ENCODE results near the gene SGPP2. TPM values are rescaled to one million over a fixed set of nuclear protein-coding genes. Genes with fewer than 3 reads are reported as not detected.

Gene SGPP2
- total RNA-seq, 1 experiment from 2014 or later, result 0.57 TPM

GRCh38 chr2:222522082-222522481, 97.7 kb downstream of the SGPP2 start:
- Histone ChIP-seq H3K36me3 (ENCODE audit: low read depth) (no peaks in the 10 kb centered on the region), H3K9me2 (ENCODE audit: insufficient read depth) (no peaks in the 10 kb centered on the region), H3K4me1 (replicated peaks; ENCODE audit: insufficient read depth) (peaks cover 33% of the 10 kb centered on the region), H3F3A (ENCODE audit: insufficient read depth, low read depth) (peaks cover 33% of the 10 kb centered on the region), H3K27me3 (ENCODE audit: insufficient read depth, low read depth) (no peaks in the 10 kb centered on the region), H3K9me3 (ENCODE audit: insufficient read depth, low read depth) (no peaks in the 10 kb centered on the region), H3K4me2 (no peak overlapping the region), H3K4me3 (no peak overlapping the region), H4K20me1 (ENCODE audit: insufficient read depth) (no peaks in the 10 kb centered on the region), H3K79me2 (ENCODE audit: low read depth) (no peaks in the 10 kb centered on the region), H2AFZ (no peak overlapping the region), H3K27ac (no peak overlapping the region)
- ChIA-PET CTCF (no interaction called here), POLR2A (ENCODE audit: unreplicated experiment) (no interaction called here)
- no TSS peak for BruUV-seq (replicated peaks)
- intact Hi-C loops (cut with micrococcal nuclease; ENCODE audit: unreplicated experiment), result no loop called here
- DNase-seq, result no peak
- TF ChIP-seq CTCF (conservative IDR thresholded peaks at IDR 0.05) (no peak), EZH2 (IDR thresholded peaks at IDR 0.05; ENCODE audit: low read depth) (no peak)

GRCh38 chr2:222523783-222524544, 99.6 kb downstream of the SGPP2 start:
- POLR2A ChIA-PET (ENCODE audit: unreplicated experiment), result no interaction called here
- TF ChIP-seq CTCF (conservative IDR thresholded peaks at IDR 0.05), result no peak
- TF ChIP-seq EZH2 (IDR thresholded peaks at IDR 0.05; ENCODE audit: low read depth), result no peak
- H3K27me3 ChIP-seq (ENCODE audit: insufficient read depth, low read depth), result no peaks in the 10 kb centered on the region
- no peaks in the 10 kb centered on the region for H3K9me2 ChIP-seq (ENCODE audit: insufficient read depth)
- no peak overlapping the region for H2AFZ ChIP-seq
- H3K9me3 ChIP-seq (ENCODE audit: insufficient read depth, low read depth), result no peaks in the 10 kb centered on the region
- no peaks in the 10 kb centered on the region for H4K20me1 ChIP-seq (ENCODE audit: insufficient read depth)
- no peak overlapping the region for H3K4me3 ChIP-seq
- H3K79me2 ChIP-seq (ENCODE audit: low read depth), result no peaks in the 10 kb centered on the region
- peaks cover 15% of the 10 kb centered on the region for H3F3A ChIP-seq (ENCODE audit: insufficient read depth, low read depth)
- H3K4me2 ChIP-seq, result no peak overlapping the region
- intact Hi-C loops (cut with micrococcal nuclease; ENCODE audit: unreplicated experiment), result no loop called here
- H3K27ac ChIP-seq, result no peak overlapping the region
- BruUV-seq (replicated peaks), result no TSS peak
- DNase-seq, result no peak
- peaks cover 14% of the 10 kb centered on the region for H3K4me1 ChIP-seq (replicated peaks; ENCODE audit: insufficient read depth)
- H3K36me3 ChIP-seq (ENCODE audit: low read depth), result no peaks in the 10 kb centered on the region
- CTCF ChIA-PET, result interaction anchor here (0.6 kb wide), 1 partner anchor 970 kb away, joined by 4 read pairs; no protein-coding TSS in a partner anchor

- H2AFZ ChIP-seq, result no peak overlapping the region
- H3K4me2 ChIP-seq, result no peak overlapping the region
- TF ChIP-seq EZH2 (IDR thresholded peaks at IDR 0.05; ENCODE audit: low read depth) (no peak), CTCF (conservative IDR thresholded peaks at IDR 0.05) (no peak)
- no peaks in the 10 kb centered on the region for H4K20me1 ChIP-seq (ENCODE audit: insufficient read depth)
- no peaks in the 10 kb centered on the region for H3K9me2 ChIP-seq (ENCODE audit: insufficient read depth)
- intact Hi-C loops (cut with micrococcal nuclease; ENCODE audit: unreplicated experiment), result no loop called here
- no peaks in the 10 kb centered on the region for H3K9me3 ChIP-seq (ENCODE audit: insufficient read depth, low read depth)
- H3K27me3 ChIP-seq (ENCODE audit: insufficient read depth, low read depth), result no peaks in the 10 kb centered on the region
- DNase-seq, result no peak
- no peaks in the 10 kb centered on the region for H3K79me2 ChIP-seq (ENCODE audit: low read depth)
- H3K27ac ChIP-seq, result no peak overlapping the region
- no peaks in the 10 kb centered on the region for H3K4me1 ChIP-seq (replicated peaks; ENCODE audit: insufficient read depth)
- H3F3A ChIP-seq (ENCODE audit: insufficient read depth, low read depth), result no peaks in the 10 kb centered on the region
- CTCF ChIA-PET, result no interaction called here
- no TSS peak for BruUV-seq (replicated peaks)
- H3K36me3 ChIP-seq (ENCODE audit: low read depth), result no peaks in the 10 kb centered on the region
- POLR2A ChIA-PET (ENCODE audit: unreplicated experiment), result no interaction called here
- no peak overlapping the region for H3K4me3 ChIP-seq
Measured at GRCh38 chr2:222525811-222526210, 101.5 kb downstream of the SGPP2 start.

All from PC-9 (cell line).